H1 (cell line): ENCODE data around the gene OXNAD1. TPM values are rescaled to one million over a fixed set of nuclear protein-coding genes. Genes with fewer than 3 reads are reported as not detected.

Source experiments
- CTCF ChIA-PET: fragments of 300-600 bp; sonication (Branson Sonifier 250); formaldehyde crosslinking; loops from one replicate; lab custom pipeline; 2021; ENCODE audit not compliant: partially characterized antibody; lab: Charles Lee
- POLR2A ChIA-PET: fragments of 300-600 bp; sonication (Branson Sonifier 250); formaldehyde crosslinking; loops from one replicate; lab custom pipeline; 2021; ENCODE audit warnings: inconsistent platforms; ENCODE audit not compliant: partially characterized antibody; lab: Charles Lee
- DNase-seq, 2 experiments: peaks; one replicate each; pipeline versions ENCODE4 v3.0.0 to v3.0.0-alpha.2; 2010 to 2022; ENCODE audit warnings: low spot score in 2 of 2, low read depth in 1 of 2, mixed read lengths in 1 of 2
- FAIRE-seq: peaks from 2 replicates; lab custom pipeline; 2011; peaks lifted over from hg19 to GRCh38; lab: Jason Lieb, UNC
- H2AFZ ChIP-seq: 2 replicates; pipeline ENCODE4 v1.8.1; 2012; ENCODE audit warnings: low read length, inconsistent platforms
- H2AK5ac ChIP-seq: 2 replicates; pipeline ENCODE4 v1.6.1; 2013; ENCODE audit warnings: low read depth, low read length
- H2BK120ac ChIP-seq: replicated peaks from 2 replicates; pipeline ENCODE3; 2013; ENCODE audit warnings: low read depth, low read length, inconsistent platforms
- H2BK12ac ChIP-seq: 2 replicates; pipeline ENCODE4 v1.6.1; 2013; ENCODE audit warnings: low read depth, low read length
- H2BK15ac ChIP-seq: 2 replicates; pipeline ENCODE4 v1.6.1; 2013; ENCODE audit warnings: low read length
- H2BK20ac ChIP-seq: 2 replicates; pipeline ENCODE4 v1.6.1; 2013; ENCODE audit warnings: low read length
- H2BK5ac ChIP-seq: 2 replicates; pipeline ENCODE4 v1.6.1; 2013; ENCODE audit warnings: low read depth, low read length
- H3K14ac ChIP-seq: 2 replicates; pipeline ENCODE4 v1.6.1; 2013; ENCODE audit warnings: inconsistent platforms; ENCODE audit not compliant: insufficient read length
- H3K18ac ChIP-seq: 2 replicates; pipeline ENCODE4 v1.6.1; 2013; ENCODE audit warnings: low read length; ENCODE audit errors: extremely low read depth
- H3K23ac ChIP-seq: 2 replicates; pipeline ENCODE4 v1.6.1; 2013; ENCODE audit warnings: inconsistent platforms; ENCODE audit not compliant: insufficient read length
- H3K23me2 ChIP-seq: 2 replicates; pipeline ENCODE4 v1.6.1; 2013; ENCODE audit warnings: low read depth, low read length
- H3K27ac ChIP-seq: 2 replicates; pipeline ENCODE4 v1.6.1; 2011; ENCODE audit warnings: low read depth, low read length, inconsistent platforms
- H3K27me3 ChIP-seq, 4 experiments: replicated peaks in 1 of 4; 1 replicate in 1 of 4; 2 replicates in 3 of 4; pipeline versions ENCODE4 v1.6.1 to v1.8.1; 2011 to 2013; ENCODE audit warnings: low read length in 3 of 4, mild to moderate bottlenecking in 3 of 4, inconsistent platforms in 2 of 4, mixed read lengths in 2 of 4, moderate library complexity in 1 of 4; ENCODE audit not compliant: control insufficient read depth in 3 of 4, insufficient read depth in 3 of 4; ENCODE audit errors: extremely low read depth in 1 of 4
- H3K36me3 ChIP-seq, 4 experiments: 2 replicates each; pipeline versions ENCODE4 v1.6.1 to v1.8.1; 2011 to 2013; ENCODE audit warnings: mild to moderate bottlenecking in 4 of 4, low read length in 3 of 4, moderate library complexity in 2 of 4, control low read depth in 1 of 4, inconsistent platforms in 1 of 4; ENCODE audit not compliant: insufficient read depth in 4 of 4, control insufficient read depth in 2 of 4
- H3K4ac ChIP-seq: replicated peaks from 2 replicates; pipeline ENCODE3; 2013; ENCODE audit warnings: low read length, low read depth, mixed read lengths, inconsistent platforms; ENCODE audit not compliant: insufficient read length
- H3K4me1 ChIP-seq, 4 experiments: replicated peaks in 1 of 4; 1 replicate in 1 of 4; 2 replicates in 3 of 4; pipeline versions ENCODE4 v1.6.1 to v1.8.1; 2011 to 2013; ENCODE audit warnings: low read length in 3 of 4, inconsistent platforms in 2 of 4, mixed read lengths in 1 of 4; ENCODE audit not compliant: insufficient read depth in 4 of 4, control insufficient read depth in 3 of 4
- H3K4me2 ChIP-seq, 2 experiments: 2 replicates each; pipeline versions ENCODE4 v1.6.1 to v1.8.1; 2011 to 2013; ENCODE audit warnings: low read depth in 2 of 2, low read length in 2 of 2, control low read depth in 1 of 2, inconsistent platforms in 1 of 2, mild to moderate bottlenecking in 1 of 2; ENCODE audit not compliant: insufficient read depth in 1 of 2
- H3K4me3 ChIP-seq, 4 experiments: fragments of 200-600, 300-600 bp in 1 of 4; sonication (generic), shearing (Covaris generic), sonication (Bioruptor Twin) in 1 of 4; 2 replicates each; pipeline versions ENCODE4 v1.5.1 to v1.8.1; 2011 to 2016; ENCODE audit warnings: low read length in 4 of 4, low read depth in 3 of 4, control low read depth in 2 of 4, inconsistent platforms in 2 of 4, mild to moderate bottlenecking in 2 of 4, mixed read lengths in 1 of 4, moderate library complexity in 1 of 4; ENCODE audit not compliant: insufficient read depth in 2 of 4; ENCODE audit errors: extremely low read depth in 1 of 4
- H3K56ac ChIP-seq: replicated peaks from 2 replicates; pipeline ENCODE3; 2013; ENCODE audit warnings: low read depth, mild to moderate bottlenecking, mixed read lengths, low read length, inconsistent platforms; ENCODE audit not compliant: insufficient read length
- H3K79me1 ChIP-seq: 2 replicates; pipeline ENCODE4 v1.6.1; 2013; ENCODE audit warnings: low read depth, low read length, control low read depth
- H3K79me2 ChIP-seq, 2 experiments: 2 replicates each; pipeline versions ENCODE4 v1.6.1 to v1.8.1; 2012 to 2013; ENCODE audit warnings: low read length in 2 of 2, mild to moderate bottlenecking in 2 of 2, inconsistent platforms in 1 of 2; ENCODE audit not compliant: insufficient read depth in 2 of 2, control insufficient read depth in 1 of 2
- H3K9ac ChIP-seq, 4 experiments: replicated peaks in 1 of 4; 1 replicate in 1 of 4; 2 replicates in 3 of 4; pipeline versions ENCODE4 v1.6.1 to v1.8.1; 2011 to 2013; ENCODE audit warnings: low read depth in 3 of 4, low read length in 3 of 4, control low read depth in 2 of 4, mild to moderate bottlenecking in 2 of 4, moderate library complexity in 2 of 4, inconsistent platforms in 1 of 4; ENCODE audit errors: extremely low read depth in 1 of 4
- H3K9me3 ChIP-seq, 2 experiments: 2 replicates each; pipeline versions ENCODE4 v1.6.1 to v1.8.1; 2012 to 2013; ENCODE audit warnings: mild to moderate bottlenecking in 2 of 2, moderate library complexity in 2 of 2, control low read depth in 1 of 2, inconsistent platforms in 1 of 2, low read depth in 1 of 2, low read length in 1 of 2, mixed read lengths in 1 of 2; ENCODE audit not compliant: insufficient read depth in 2 of 2
- H4K20me1 ChIP-seq, 2 experiments: replicated peaks in 1 of 2; 2 replicates each; pipeline versions ENCODE3 to v1.8.1; 2011 to 2013; ENCODE audit warnings: inconsistent platforms in 2 of 2, low read length in 2 of 2, mild to moderate bottlenecking in 1 of 2; ENCODE audit not compliant: insufficient read depth in 2 of 2, control insufficient read depth in 1 of 2
- H4K5ac ChIP-seq: 2 replicates; pipeline ENCODE4 v1.6.1; 2013; ENCODE audit warnings: low read length, low read depth, mixed read lengths, inconsistent platforms; ENCODE audit not compliant: insufficient read length
- H4K8ac ChIP-seq: 2 replicates; pipeline ENCODE4 v1.8.0; 2013; ENCODE audit warnings: mild to moderate bottlenecking, moderate library complexity, low read length, inconsistent platforms; ENCODE audit not compliant: insufficient read depth; ENCODE audit errors: extremely low read depth
- H4K91ac ChIP-seq: replicated peaks from 2 replicates; pipeline ENCODE3; 2013; ENCODE audit warnings: low read length, mixed read lengths, inconsistent platforms; ENCODE audit not compliant: insufficient read length
- BCL11A ChIP-seq, 2 experiments: IDR thresholded peaks; one replicate each; pipeline ENCODE4 v1.6.1; 2011; ENCODE audit warnings: low read depth in 2 of 2, low read length in 2 of 2, mild to moderate bottlenecking in 2 of 2
- KDM4A ChIP-seq: IDR thresholded peaks from one replicate; pipeline ENCODE4 v1.7.1; 2012; ENCODE audit warnings: low read depth, mild to moderate bottlenecking, moderate library complexity, low read length, inconsistent platforms; ENCODE audit not compliant: severe bottlenecking
- SP4 ChIP-seq: IDR thresholded peaks from 2 replicates; pipeline ENCODE4 v1.6.1; 2012; ENCODE audit warnings: low read length, inconsistent platforms
- TCF12 ChIP-seq: IDR thresholded peaks from 2 replicates; pipeline ENCODE4 v1.6.1; 2011; ENCODE audit warnings: low read depth, mild to moderate bottlenecking, low read length
- WGBS, 2 experiments: shearing (Covaris generic) in 1 of 2; methylation state at CpG; one replicate each; pipeline versions ENCODE4 v1.1.6 to v1.1.7; 2013 to 2015; ENCODE audit warnings: low lambda C conversion rate in 2 of 2, mixed read lengths in 2 of 2, inconsistent platforms in 1 of 2, low coverage in 1 of 2, missing lambda C conversion rate in 1 of 2; ENCODE audit not compliant: insufficient replicate concordance in 2 of 2, insufficient coverage in 1 of 2, insufficient read length in 1 of 2; ENCODE audit errors: extremely low coverage in 1 of 2, missing lambda C conversion rate in 1 of 2; 5-methylcytosine and 5-hydroxymethylcytosine counted together
- polyA plus RNA-seq, 7 experiments: library from polyadenylated mRNA; depleted of rRNA in 3 of 7; stranded (reverse) in 5 of 7; unstranded in 2 of 7; fragments of >200 nt in 5 of 7; fragments of 200-250 nt in 2 of 7; gene quantifications; 1 replicate in 5 of 7; 2 replicates in 1 of 7; 4 replicates in 1 of 7; pipeline versions ENCODE4 v1.2.1 to v1.2.3, GENCODE V29; 2011 to 2013; ENCODE audit warnings: missing spikeins in 2 of 7, mixed read lengths in 2 of 7
- total RNA-seq: library from RNA; stranded (reverse); fragmentation: NEBNext Ultra II Directional; extraction: Animal tissue kit (Norgen Biotek cat#: 25700); gene quantifications from 2 replicates; pipeline ENCODE4 v1.2.1, GENCODE V29; 2021

The OXNAD1 gene
- total and polyA plus RNA-seq, 2 of the 8 experiments (the other 6 are each of a cell fraction or from before 2014, with no cell fraction given), result 14.9 to 24.8 TPM

DNA sequence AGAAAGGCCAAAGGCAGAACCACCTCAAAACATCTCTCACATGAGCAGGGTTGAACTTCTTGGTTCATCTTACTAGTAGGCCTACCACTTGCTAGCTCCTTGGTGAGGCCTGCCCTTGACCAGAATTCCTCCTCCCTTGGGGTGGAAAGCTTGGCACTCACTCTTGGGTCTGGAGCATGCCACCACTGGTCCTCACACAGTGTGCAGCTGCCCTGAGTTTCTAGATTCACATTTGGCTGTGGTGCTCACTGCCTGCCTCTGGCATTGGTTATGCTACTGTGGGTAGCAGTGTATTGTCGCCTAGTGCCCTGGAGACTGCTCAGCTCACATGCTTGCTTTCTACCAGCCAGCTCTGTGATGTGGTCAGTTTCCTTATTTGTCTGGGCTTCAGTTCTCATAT lies 23.7 kb downstream of the OXNAD1 start:
- 81% methylated on average over 1 of the region's 1 CpG; no CpG with 5 or more reads in 1 of the 2 experiments for WGBS, 2 experiments
- Histone ChIP-seq H2AK5ac (no peak overlapping the region), H4K20me1 (peaks cover 0 to 2% of the 10 kb centered on the region in 2 experiments), H3K4ac (no peak overlapping the region), H3K18ac (no peak overlapping the region), H4K91ac (no peak overlapping the region), H3K9me3 (no peaks in the 10 kb centered on the region), H3K79me2 (peaks cover 3 to 22% of the 10 kb centered on the region in 2 experiments; a peak in 2 of 4 replicates), H3K56ac (no peak overlapping the region), H2BK5ac (no peak overlapping the region), H3K36me3 (peaks cover 0 to 14% (median 8%) of the 10 kb centered on the region in 4 experiments; a peak in 5 of 8 replicates), H3K4me2 (no peak overlapping the region), H4K5ac (no peak overlapping the region), H4K8ac (no peak overlapping the region), H2BK15ac (no peak overlapping the region), H3K23ac (no peak overlapping the region), H3K79me1 (0 out of 2 replicates have a peak, but pooled peaks cover 3% of the 10 kb centered on the region), H2BK120ac (no peak overlapping the region), H3K4me1 (no peaks in the 10 kb centered on the region), H3K27ac (no peak overlapping the region), H3K23me2 (no peaks in the 10 kb centered on the region), H3K14ac (no peak overlapping the region), H2BK20ac (no peak overlapping the region), H3K9ac (no peak overlapping the region), H2AFZ (no peak overlapping the region), H2BK12ac (no peak overlapping the region), H3K27me3 (no peaks in the 10 kb centered on the region), H3K4me3 (no peak overlapping the region)
- FAIRE-seq (no peak), DNase-seq (no peak)
- ChIA-PET CTCF (interaction anchor here (0.7 to 9.2 kb wide), 17 partner anchors 11 to 288 kb away, joined by 3 to 106 read pairs (median 4); partner anchors contain the start of genes DPH3 and OXNAD1), POLR2A (interaction anchor here (1.0 kb wide), 1 partner anchor 262 kb away, joined by 3 read pairs; no protein-coding TSS in a partner anchor)
- TF ChIP-seq SP4, result no peak
- no peak for TF ChIP-seq BCL11A (IDR thresholded peaks at IDR 0.05; ENCODE audit: low read depth in 2 of 2, low read length in 2 of 2)
- no peak for TF ChIP-seq TCF12
- no peak for TF ChIP-seq KDM4A
